Endothelial cell of umbilical vein (primary cell): Measurements from ENCODE around the gene PLEKHA7. TPM values are rescaled to one million over a fixed set of nuclear protein-coding genes. Genes with fewer than 3 reads are reported as not detected.

Experiments used
- BruUV-seq: library from RNA; stranded (reverse); fragments of 400-500 nt; replicated peaks from 2 replicates; lab custom pipeline; 2021; lab: Mats Ljungman, UMichigan
- CTCF ChIA-PET: fragments of 300-600, 350-600 bp; sonication (Branson Sonifier 250); formaldehyde crosslinking; loops from one replicate; lab custom pipeline; 2021; ENCODE audit warnings: antibody characterized with exemption, inconsistent platforms; lab: Charles Lee
- POLR2A ChIA-PET: fragments of 300-600, 350-600 bp; sonication (Branson Sonifier 250); formaldehyde crosslinking; loops from one replicate; lab custom pipeline; 2021; ENCODE audit warnings: antibody characterized with exemption, inconsistent platforms; lab: Charles Lee
- DNase-seq: peaks from one replicate; pipeline ENCODE4 v3.0.0-alpha.2; 2011; ENCODE audit warnings: low read depth, low spot score
- FAIRE-seq: peaks from 2 replicates; lab custom pipeline; 2011; peaks lifted over from hg19 to GRCh38; lab: Jason Lieb, UNC
- H2AFZ ChIP-seq: 2 replicates; pipeline ENCODE4 v1.6.0; 2012; ENCODE audit warnings: low read depth, low read length, control low read depth, inconsistent platforms
- H3K27ac ChIP-seq: 2 replicates; pipeline ENCODE4 v1.5.1; 2011; ENCODE audit warnings: low read depth, mild to moderate bottlenecking, control low read depth, low read length, moderate library complexity; ENCODE audit not compliant: insufficient read depth
- H3K27me3 ChIP-seq, 2 experiments: 2 replicates each; pipeline versions ENCODE4 v1.6.0 to v1.6.1; 2011; ENCODE audit warnings: low read length in 2 of 2, mixed read lengths in 1 of 2; ENCODE audit not compliant: control insufficient read depth in 2 of 2, insufficient read depth in 2 of 2
- H3K36me3 ChIP-seq, 2 experiments: 2 replicates in 1 of 2; 3 replicates in 1 of 2; pipeline ENCODE4 v1.5.1; 2011; ENCODE audit warnings: low read length in 2 of 2, mild to moderate bottlenecking in 1 of 2, moderate library complexity in 1 of 2; ENCODE audit not compliant: control insufficient read depth in 2 of 2, insufficient read depth in 2 of 2; ENCODE audit errors: extremely low read depth in 1 of 2
- H3K4me1 ChIP-seq: 3 replicates; pipeline ENCODE4 v1.5.1; 2011; ENCODE audit warnings: mild to moderate bottlenecking, low read length; ENCODE audit not compliant: control insufficient read depth, insufficient read depth; ENCODE audit errors: extremely low read depth
- H3K4me2 ChIP-seq: 2 replicates; pipeline ENCODE4 v1.6.1; 2011; ENCODE audit warnings: low read length, control low read depth, mixed read lengths; ENCODE audit not compliant: insufficient read depth
- H3K4me3 ChIP-seq, 3 experiments: fragments of 200-600 bp in 1 of 3; sonication (generic), shearing (Covaris generic) in 1 of 3; replicated peaks in 1 of 3; 2 replicates each; pipeline ENCODE4 v1.5.1; 2011 to 2016; ENCODE audit warnings: control low read depth in 3 of 3, low read length in 3 of 3, mild to moderate bottlenecking in 2 of 3, inconsistent platforms in 1 of 3, low read depth in 1 of 3, moderate library complexity in 1 of 3; ENCODE audit not compliant: insufficient read depth in 1 of 3
- H3K79me2 ChIP-seq: 2 replicates; pipeline ENCODE4 v1.6.0; 2012; ENCODE audit warnings: low read length, inconsistent platforms; ENCODE audit not compliant: control insufficient read depth, insufficient read depth
- H3K9ac ChIP-seq: replicated peaks from 2 replicates; pipeline ENCODE3; 2011; ENCODE audit warnings: low read length, control low read depth; ENCODE audit not compliant: insufficient read depth; ENCODE audit errors: extremely low read depth
- H3K9me1 ChIP-seq: replicated peaks from 3 replicates; pipeline ENCODE4 v1.6.0; 2011; ENCODE audit warnings: mild to moderate bottlenecking, low read length; ENCODE audit not compliant: control insufficient read depth, insufficient read depth; ENCODE audit errors: extremely low read depth
- H3K9me3 ChIP-seq: replicated peaks from 2 replicates; pipeline ENCODE4 v1.5.1; 2012; ENCODE audit warnings: low read length, inconsistent platforms; ENCODE audit not compliant: control insufficient read depth, insufficient read depth
- H4K20me1 ChIP-seq: replicated peaks from 2 replicates; pipeline ENCODE3; 2011; ENCODE audit warnings: mild to moderate bottlenecking, low read length; ENCODE audit not compliant: control insufficient read depth, insufficient read depth; ENCODE audit errors: extremely low read depth
- EZH2 ChIP-seq: IDR thresholded peaks from 2 replicates; pipeline ENCODE4 v1.6.1; 2012; ENCODE audit warnings: borderline replicate concordance, low read depth, mild to moderate bottlenecking, moderate library complexity, low read length, inconsistent platforms; ENCODE audit not compliant: severe bottlenecking
- GATA2 ChIP-seq: IDR thresholded peaks from 2 replicates; pipeline ENCODE4 v1.7.0; 2011; ENCODE audit warnings: low read depth, mild to moderate bottlenecking, moderate library complexity, mixed read lengths, low read length; ENCODE audit not compliant: insufficient read length, insufficient read depth
- JUN ChIP-seq: IDR thresholded peaks from 2 replicates; pipeline ENCODE4 v1.6.1; 2011; ENCODE audit warnings: borderline replicate concordance, low read depth; ENCODE audit not compliant: insufficient read length, insufficient read depth
- MYC ChIP-seq: IDR thresholded peaks from one replicate; pipeline ENCODE4 v1.6.1; 2011; ENCODE audit warnings: mild to moderate bottlenecking, low read depth, low read length
- POLR2AphosphoS5 ChIP-seq: IDR thresholded peaks from 2 replicates; pipeline ENCODE4 v1.6.1; 2012; ENCODE audit warnings: low read depth, mild to moderate bottlenecking, control low read depth, low read length, moderate library complexity; ENCODE audit not compliant: insufficient read depth
- dilution Hi-C: fragments of 300-500 bp; cut with MboI; formaldehyde crosslinking; loops from one replicate; pipeline ENCODE4 v1.15.0; 2019; ENCODE audit warnings: low sequenced_read_pairs; ENCODE audit not compliant: extremely low pct_ligation_motif_present
- intact Hi-C: fragments of 100-400 bp; cut with micrococcal nuclease; formaldehyde crosslinking; loops from one replicate; pipeline ENCODE4 v1.10.0; 2022
- polyA plus RNA-seq, 4 experiments: library from polyadenylated mRNA; depleted of rRNA in 3 of 4; stranded (reverse) in 3 of 4; unstranded in 1 of 4; fragments of >200 nt; gene quantifications; 2 replicates each; pipeline versions ENCODE4 v1.2.1 to v1.2.3, GENCODE V29; 2011 to 2012; ENCODE audit warnings: missing spikeins in 1 of 4
- total RNA-seq: library from RNA; stranded (reverse); gene quantifications from 2 replicates; pipeline ENCODE4 v1.2.3, GENCODE V29; 2021
- TF ChIP-seq, protein P1 (sequence below), 2 donors: IDR thresholded peaks; 1 replicate in 1 of 2; 2 replicates in 1 of 2; pipeline ENCODE4 v1.5.1; 2011; ENCODE audit warnings: low read length in 2 of 2, mild to moderate bottlenecking in 2 of 2, moderate library complexity in 2 of 2, control low read depth in 1 of 2, inconsistent platforms in 1 of 2, low read depth in 1 of 2; ENCODE audit not compliant: insufficient read depth in 1 of 2; ENCODE audit errors: extremely low read depth in 1 of 2

Gene PLEKHA7
- total and polyA plus RNA-seq, 2 donors (not counting 3 experiments of a cell fraction or from before 2014, with no cell fraction given) = 1.7 to 3.8 TPM

DNA sequence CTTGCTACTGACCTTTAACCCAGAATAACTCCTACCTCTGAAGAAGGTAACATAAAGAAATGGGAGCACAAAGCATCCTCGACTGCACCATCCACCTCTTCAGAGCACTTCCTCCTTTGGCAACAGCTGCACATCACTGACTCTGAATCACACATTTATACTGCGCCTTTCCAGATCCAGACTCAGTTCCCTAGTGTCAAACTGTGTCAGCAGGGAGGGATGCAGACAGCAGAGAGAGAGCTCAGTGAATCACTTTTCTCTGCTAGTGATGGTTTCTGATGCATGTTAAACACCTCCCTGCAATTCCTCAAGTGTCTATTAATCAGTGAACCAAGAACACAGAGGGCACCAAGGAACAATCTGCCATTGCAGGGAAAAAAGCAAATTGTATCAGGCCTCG is 118.9 kb downstream of the PLEKHA7 start:
- H3K4me3 ChIP-seq = no peak overlapping the region
- no peak for DNase-seq
- ChIA-PET POLR2A (no interaction called here), CTCF (no interaction called here)
- dilution Hi-C loops (no loop called here), intact Hi-C loops (no loop called here)
- H3K79me2 ChIP-seq = no peaks in the 10 kb centered on the region
- H2AFZ ChIP-seq = no peak overlapping the region
- no peak overlapping the region for H3K4me2 ChIP-seq
- peaks cover 0 to 8% of the 10 kb centered on the region in 2 experiments for H3K27me3 ChIP-seq
- no peaks in the 10 kb centered on the region for H3K9me1 ChIP-seq
- no TSS peak for BruUV-seq
- H4K20me1 ChIP-seq = no peaks in the 10 kb centered on the region
- no peaks in the 10 kb centered on the region for H3K9me3 ChIP-seq
- no peak for FAIRE-seq
- H3K9ac ChIP-seq = no peak overlapping the region
- peaks cover 12% of the 10 kb centered on the region for H3K4me1 ChIP-seq
- TF ChIP-seq, protein P1, sequence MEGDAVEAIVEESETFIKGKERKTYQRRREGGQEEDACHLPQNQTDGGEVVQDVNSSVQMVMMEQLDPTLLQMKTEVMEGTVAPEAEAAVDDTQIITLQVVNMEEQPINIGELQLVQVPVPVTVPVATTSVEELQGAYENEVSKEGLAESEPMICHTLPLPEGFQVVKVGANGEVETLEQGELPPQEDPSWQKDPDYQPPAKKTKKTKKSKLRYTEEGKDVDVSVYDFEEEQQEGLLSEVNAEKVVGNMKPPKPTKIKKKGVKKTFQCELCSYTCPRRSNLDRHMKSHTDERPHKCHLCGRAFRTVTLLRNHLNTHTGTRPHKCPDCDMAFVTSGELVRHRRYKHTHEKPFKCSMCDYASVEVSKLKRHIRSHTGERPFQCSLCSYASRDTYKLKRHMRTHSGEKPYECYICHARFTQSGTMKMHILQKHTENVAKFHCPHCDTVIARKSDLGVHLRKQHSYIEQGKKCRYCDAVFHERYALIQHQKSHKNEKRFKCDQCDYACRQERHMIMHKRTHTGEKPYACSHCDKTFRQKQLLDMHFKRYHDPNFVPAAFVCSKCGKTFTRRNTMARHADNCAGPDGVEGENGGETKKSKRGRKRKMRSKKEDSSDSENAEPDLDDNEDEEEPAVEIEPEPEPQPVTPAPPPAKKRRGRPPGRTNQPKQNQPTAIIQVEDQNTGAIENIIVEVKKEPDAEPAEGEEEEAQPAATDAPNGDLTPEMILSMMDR (IDR thresholded peaks at IDR 0.05; ENCODE audit: extremely low read depth in 1 of 2, insufficient read depth in 1 of 2, low read depth in 1 of 2, low read length in 2 of 2) = no peak
- TF ChIP-seq POLR2AphosphoS5 (no peak), GATA2 (no peak), MYC (no peak), EZH2 (no peak), JUN (no peak)
- H3K36me3 ChIP-seq = no peaks in the 10 kb centered on the region
- no peak overlapping the region for H3K27ac ChIP-seq
